Ovary (tissue), 9 donors: ENCODE measurements around the gene RNF6. TPM values are rescaled to one million over a fixed set of nuclear protein-coding genes. Genes with fewer than 3 reads are reported as not detected.

Experiments used
- DNase-seq, 5 donors: peaks; one replicate each; pipeline ENCODE4 v3.0.0-alpha.2; 2019 to 2020
- H3K27ac ChIP-seq, 2 donors: fragments of 200-600 bp; one replicate each; pipeline versions ENCODE4 v1.5.1 to v1.8.0; 2019 to 2022
- H3K27me3 ChIP-seq: fragments of 200-600 bp; one replicate; pipeline ENCODE4 v1.8.0; 2022
- H3K36me3 ChIP-seq: fragments of 200-600 bp; sonication (generic); one replicate; pipeline ENCODE4 v1.5.1; 2019
- H3K4me1 ChIP-seq: one replicate; pipeline ENCODE4 v1.8.1; 2013; ENCODE audit warnings: mild to moderate bottlenecking, moderate library complexity; ENCODE audit not compliant: insufficient read depth
- H3K4me3 ChIP-seq: fragments of 200-600 bp; sonication (generic); one replicate; pipeline ENCODE4 v1.5.1; 2017
- H3K9me3 ChIP-seq, 2 donors: fragments of 200-600 bp in 1 of 2; sonication (generic) in 1 of 2; one replicate each; pipeline versions ENCODE4 v1.5.1 to v1.8.1; 2013 to 2019; ENCODE audit warnings: mild to moderate bottlenecking in 1 of 2, moderate library complexity in 1 of 2
- CTCF ChIP-seq, 3 donors: fragments of 450-650 bp in 2 of 3; fragments of 200-600 bp in 1 of 3; IDR thresholded peaks; one replicate each; pipeline versions ENCODE4 v1.5.1 to v1.8.0; 2016 to 2022; ENCODE audit warnings: antibody characterized with exemption in 3 of 3, mild to moderate bottlenecking in 1 of 3
- EP300 ChIP-seq: sonication (generic); formaldehyde crosslinking; IDR thresholded peaks from one replicate; pipeline ENCODE4 v1.6.1; 2017; ENCODE audit warnings: antibody characterized with exemption
- POLR2A ChIP-seq: fragments of 450-650 bp; IDR thresholded peaks from one replicate; pipeline ENCODE4 v1.6.1; 2017; ENCODE audit warnings: antibody characterized with exemption, mild to moderate bottlenecking, moderate library complexity
- WGBS, 3 donors: extraction: QIAGEN DNeasy Blood & Tissue Kit in 1 of 3; methylation state at CpG; one replicate each; pipeline versions ENCODE4 v1.1.5 to v1.1.7; 2013 to 2017; 5-methylcytosine and 5-hydroxymethylcytosine counted together
- intact Hi-C, 4 donors: fragments of 100-400 bp; cut with DNase I; formaldehyde crosslinking; loops; one replicate each; pipeline versions ENCODE4 v1.11.0 to v1.15.1; 2022 to 2023
- polyA plus RNA-seq, 2 donors: library from polyadenylated mRNA; stranded (reverse); fragments of 200-250 nt in 1 of 2; fragments of 350-450 nt in 1 of 2; fragmentation: Illumina TruSeq in 1 of 2; extraction: RNeasy Lipid Tissue Mini Kit (QIAGEN cat#74804) in 1 of 2; gene quantifications; one replicate each; pipeline ENCODE4 v1.2.3, GENCODE V29; 2013 to 2014
- total RNA-seq, 7 donors: library from RNA; depleted of rRNA in 2 of 7; stranded (reverse); fragments of >200 nt in 2 of 7; fragmentation: NEBNext Ultra II Directional in 3 of 7; extraction: Animal tissue kit (Norgen Biotek cat#: 25700) in 3 of 7; gene quantifications; one replicate each; pipeline versions ENCODE4 v1.1.0 to v1.2.4, GENCODE V29; 2016 to 2023
- donor health status: DM: no; HTN: no; CAD: no; lungs with moderate emphysema.
- donor health status: DM: no; HTN: no; CAD: no.
- donor health status: Bipolar disorder and iron deficiency.
- donor health status: DM: yes; HTN: yes; CAD: no.
- donor health status: DM: no; HTN: no; CAD: no.
- donor health status: DM: yes; HTN: yes; CAD: no.

Gene RNF6
- total and polyA plus RNA-seq, 9 donors, result 10.7 to 26.2 (median 16.4) TPM

- H3K27ac ChIP-seq, result no peak overlapping the region
- no peaks in the 10 kb centered on the region for H3K27me3 ChIP-seq
- no peak for TF ChIP-seq POLR2A
- TF ChIP-seq EP300, result no peak
- no peak for TF ChIP-seq CTCF (IDR thresholded peaks at IDR 0.05)
- intact Hi-C loops, result no loop called here
- no peaks in the 10 kb centered on the region for H3K4me1 ChIP-seq
- H3K36me3 ChIP-seq, result no peaks in the 10 kb centered on the region
- WGBS, 3 donors, result 38 to 57% (median 42%) methylated on average over 2 of the region's 2 CpGs
- no peaks in the 10 kb centered on the region for H3K9me3 ChIP-seq
- DNase-seq, result no peak
- H3K4me3 ChIP-seq, result no peak overlapping the region
Measured at GRCh38 chr13:26179344-26179743, 42.8 kb downstream of the RNF6 start.

GRCh38 chr13:26168835-26169234, 53.3 kb downstream of the RNF6 start:
- no peak for TF ChIP-seq POLR2A
- no peak for TF ChIP-seq CTCF (IDR thresholded peaks at IDR 0.05)
- TF ChIP-seq EP300, result no peak
- Histone ChIP-seq H3K36me3 (no peaks in the 10 kb centered on the region), H3K9me3 (no peaks in the 10 kb centered on the region), H3K4me3 (no peak overlapping the region), H3K27ac (no peak overlapping the region), H3K4me1 (no peaks in the 10 kb centered on the region), H3K27me3 (no peaks in the 10 kb centered on the region)
- 67 to 85% (median 73%) methylated on average over 3 of the region's 3 CpGs for WGBS, 3 donors
- intact Hi-C loops, result no loop called here
- no peak for DNase-seq

- 44 to 53% (median 45%) methylated on average over 6 of the region's 6 CpGs for WGBS, 3 donors
- TF ChIP-seq CTCF (IDR thresholded peaks at IDR 0.05) (no peak), EP300 (no peak), POLR2A (no peak)
- DNase-seq, result no peak
- no peaks in the 10 kb centered on the region for H3K27me3 ChIP-seq
- H3K36me3 ChIP-seq, result no peaks in the 10 kb centered on the region
- no peaks in the 10 kb centered on the region for H3K4me1 ChIP-seq
- no peak overlapping the region for H3K4me3 ChIP-seq
- H3K9me3 ChIP-seq, result no peaks in the 10 kb centered on the region
- intact Hi-C loops, result no loop called here
- no peak overlapping the region for H3K27ac ChIP-seq
Measured at GRCh38 chr13:26168237-26168814, 53.8 kb downstream of the RNF6 start.

GRCh38 chr13:26163812-26164211, 58.3 kb downstream of the RNF6 start:
- intact Hi-C loops, result no loop called here
- WGBS, 3 donors, result 84 to 86% (median 85%) methylated on average over 3 of the region's 3 CpGs
- Histone ChIP-seq H3K27ac (no peak overlapping the region), H3K4me1 (no peaks in the 10 kb centered on the region), H3K27me3 (no peaks in the 10 kb centered on the region), H3K36me3 (no peaks in the 10 kb centered on the region), H3K9me3 (no peaks in the 10 kb centered on the region), H3K4me3 (no peak overlapping the region)
- no peak for TF ChIP-seq POLR2A
- TF ChIP-seq CTCF (IDR thresholded peaks at IDR 0.05), result no peak
- TF ChIP-seq EP300, result no peak
- DNase-seq, result no peak

Other genes with a start within 250 kb of the RNF6 start
- gene SHISA2, start 170.3 kb downstream of the RNF6 start, total RNA-seq, result 1 to 10 TPM in 1 of 7 donors, under 1 TPM in 5, not detected in 1; 0.18 to 2.1 (median 0.47) TPM
- under 1 TPM; 0.75 to 0.76 TPM for gene SHISA2, start 170.3 kb downstream of the RNF6 start, polyA plus RNA-seq
- 1 to 10 TPM; 6.7 to 9.2 (median 8.3) TPM for gene CDK8, start 31.8 kb upstream of the RNF6 start, total RNA-seq
- 10 to 100 TPM in 1 of 2 donors, 1 to 10 TPM in 1; 5.2 to 11.6 TPM for gene CDK8, start 31.8 kb upstream of the RNF6 start, polyA plus RNA-seq